ENCODE data around the gene RNLS.

GRCh38 chr10:88490231-88490980 is 92.7 kb downstream of the RNLS start:
- TF ChIP-seq CTCF (IDR thresholded peaks at IDR 0.05) (no peak), POLR2A (IDR thresholded peaks at IDR 0.05) (no peak)
